NCI-H187 (cell line): ENCODE data around the gene ENGASE.
"Not testable (repeated sequence)": the region's sequence is repeated elsewhere in the genome, so short reads cannot be mapped to it uniquely, and the experiment has no call there.

Source experiments
- DNase-seq, 2 experiments: peaks; one replicate each; lab custom pipeline; 2025; lab: John Stamatoyannopoulos, UW

Gene ENGASE

GRCh38 chr17:79074649-79075445 is at the start of gene ENGASE:
TSS of gene ENGASE (plus strand) at chr17:79074824. CDS start at chr17:79074945, 121 bp downstream.
- DNase-seq, result peak; percentile 78 to 83

GRCh38 chr17:79024901-79025737 is 49.5 kb upstream of the ENGASE start:
- DNase-seq, result peak; percentile 63 to 78

- no peak for DNase-seq
Observed at GRCh38 chr17:79026376-79027273, 48.0 kb upstream of the ENGASE start.

GRCh38 chr17:79027274-79027924 is 47.2 kb upstream of the ENGASE start:
- peak in 1 of 2 experiments; percentile 25 for DNase-seq

- no peak for DNase-seq
Observed at GRCh38 chr17:79027925-79028491, 46.6 kb upstream of the ENGASE start.

GRCh38 chr17:79028496-79029326 is 45.9 kb upstream of the ENGASE start:
- DNase-seq, result no peak

- DNase-seq, result no peak
Observed at GRCh38 chr17:79029327-79030009, 45.2 kb upstream of the ENGASE start.

GRCh38 chr17:79030636-79031035 is 44.0 kb upstream of the ENGASE start:
- DNase-seq, result not testable (repeated sequence)

- DNase-seq, result no peak
Observed at GRCh38 chr17:79031996-79032875, 42.4 kb upstream of the ENGASE start.

- DNase-seq, result no peak
Observed at GRCh38 chr17:79033046-79033616, 41.5 kb upstream of the ENGASE start.

- DNase-seq, result no peak
Observed at GRCh38 chr17:79033741-79034501, 40.7 kb upstream of the ENGASE start.

- DNase-seq, result no peak
Observed at GRCh38 chr17:79034931-79035485, 39.6 kb upstream of the ENGASE start.

- DNase-seq, result no peak
Observed at GRCh38 chr17:79035686-79036085, 38.9 kb upstream of the ENGASE start.

- DNase-seq, result no peak
Observed at GRCh38 chr17:79036181-79036580, 38.4 kb upstream of the ENGASE start.

- no peak for DNase-seq
Observed at GRCh38 chr17:79036596-79036995, 38.0 kb upstream of the ENGASE start.

- DNase-seq, result no peak
Observed at GRCh38 chr17:79038545-79039135, 36.0 kb upstream of the ENGASE start.

- no peak for DNase-seq
Observed at GRCh38 chr17:79039171-79039570, 35.5 kb upstream of the ENGASE start.
